Measurements from ENCODE around the gene UPF2.
"Not testable (repeated sequence)": the region's sequence is repeated elsewhere in the genome, so short reads cannot be mapped to it uniquely, and the experiment has no call there.

The UPF2 gene

GRCh38 chr10:11901833-11902475, 140.7 kb downstream of the UPF2 start:
- no peak for DNase-seq

DNA sequence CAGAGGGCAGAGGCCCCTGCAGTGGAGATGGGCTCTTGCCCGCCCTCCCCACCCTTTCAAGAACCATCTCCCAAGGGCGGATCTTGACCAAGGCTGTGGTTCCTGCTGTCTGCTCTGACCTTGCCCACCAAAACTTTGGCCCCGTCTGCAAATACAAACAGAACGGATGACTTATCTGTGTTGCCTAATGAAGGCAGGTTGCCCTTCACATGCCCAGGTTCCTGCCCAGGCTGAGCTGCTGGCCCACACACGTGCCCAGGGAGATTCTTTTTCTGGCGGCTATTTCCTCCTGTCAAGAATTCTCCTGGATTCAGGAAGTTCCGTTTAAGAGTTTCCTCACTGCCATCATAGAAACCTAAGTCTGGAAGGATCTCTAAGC, 141.2 kb downstream of the UPF2 start:
- DNase-seq, result no peak

GRCh38 chr10:11901036-11901301, 141.6 kb downstream of the UPF2 start:
- no peak for DNase-seq

DNA sequence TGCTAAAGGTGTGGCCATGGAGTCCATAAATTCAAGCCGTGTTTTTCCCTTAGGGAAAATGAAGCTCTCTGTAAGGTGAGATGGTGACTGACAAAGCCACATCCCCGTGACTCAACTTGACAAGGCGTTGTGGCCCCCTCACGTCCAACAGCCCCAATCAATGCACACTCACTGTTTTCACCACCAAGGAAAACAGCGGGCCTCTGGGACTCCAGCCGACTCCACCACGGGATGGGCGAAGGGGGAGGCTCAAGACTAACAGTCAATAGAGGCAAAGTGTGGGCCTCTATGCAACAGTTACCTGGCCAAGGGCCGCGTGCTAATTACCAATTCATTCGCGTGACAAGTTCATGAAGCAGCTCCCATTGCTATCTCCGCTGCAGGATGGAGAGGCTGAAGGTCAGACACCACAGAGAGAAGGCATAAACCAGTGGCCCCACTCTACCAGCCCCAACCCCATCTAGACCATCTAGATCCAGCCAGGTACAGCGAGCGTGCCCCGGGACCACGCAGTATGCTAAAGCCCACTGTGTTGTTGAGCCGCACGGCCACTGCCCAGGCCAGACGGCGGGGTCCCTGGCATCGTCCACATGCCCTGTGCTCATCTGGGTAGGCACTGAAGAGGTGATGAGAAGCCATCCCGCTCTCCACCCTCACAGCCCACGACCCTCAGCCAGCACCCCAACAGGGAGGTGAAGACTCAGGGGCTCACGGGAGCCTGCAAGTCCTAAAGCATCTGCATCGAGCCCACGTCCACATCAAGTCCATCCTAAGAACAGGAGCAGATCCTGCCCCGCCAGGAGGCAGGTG, 143.3 kb downstream of the UPF2 start:
- DNase-seq, result no peak

- DNase-seq, result no peak
Measured at GRCh38 chr10:11898372-11899066, 144.1 kb downstream of the UPF2 start.

GRCh38 chr10:11898033-11898371, 144.6 kb downstream of the UPF2 start:
- no peak for DNase-seq

DNA sequence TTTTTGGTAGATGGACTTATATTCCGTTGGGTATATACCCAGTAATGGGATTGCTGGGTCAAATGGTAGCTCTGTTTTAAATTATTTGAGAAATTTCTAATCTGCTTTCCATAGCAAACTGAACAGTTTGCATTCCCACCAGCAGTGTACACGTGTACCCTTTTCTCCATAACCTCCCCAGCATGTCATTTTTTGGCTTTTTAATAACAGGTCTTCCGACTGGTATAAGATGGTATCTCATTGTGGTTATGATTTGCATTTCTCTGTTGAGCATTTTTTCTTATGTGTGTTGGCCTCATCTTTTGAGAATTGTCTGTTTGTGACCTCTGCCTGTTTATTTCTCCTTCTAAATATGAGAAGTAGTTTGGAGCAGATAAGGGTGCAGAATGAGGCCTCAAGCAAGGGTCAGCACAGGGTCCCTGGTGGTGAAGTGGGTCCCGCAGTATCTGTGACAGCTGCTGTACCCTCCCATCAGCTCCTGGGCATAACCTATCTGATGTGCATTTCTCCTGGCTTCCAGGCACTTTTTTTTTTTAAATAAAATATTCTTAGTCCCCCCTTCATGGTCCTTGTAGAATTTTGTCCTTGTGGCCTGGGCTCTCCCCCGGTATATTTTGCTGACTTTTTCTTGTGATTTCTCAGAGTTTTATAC, 145.9 kb downstream of the UPF2 start:
- no peak for DNase-seq

- no peak for DNase-seq
Measured at GRCh38 chr10:11895598-11895997, 147.0 kb downstream of the UPF2 start.

DNA sequence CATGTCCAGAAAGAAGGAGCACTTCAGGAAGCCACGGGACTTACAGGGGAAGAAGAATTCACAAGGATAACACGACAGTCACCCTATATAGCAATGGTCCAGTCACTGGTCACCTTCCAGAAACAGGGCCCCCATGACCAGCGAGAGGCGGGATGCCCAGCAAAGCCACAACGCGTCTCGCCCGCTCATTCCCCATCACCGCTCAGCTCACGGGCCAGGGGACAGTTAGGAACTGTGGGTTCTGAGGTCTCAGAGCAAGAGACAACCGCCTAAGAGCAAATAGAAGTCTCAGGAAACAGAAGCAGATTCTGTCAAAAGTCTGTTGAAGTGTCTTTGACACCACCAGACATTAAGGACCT, 147.5 kb downstream of the UPF2 start:
- DNase-seq, result no peak

DNA sequence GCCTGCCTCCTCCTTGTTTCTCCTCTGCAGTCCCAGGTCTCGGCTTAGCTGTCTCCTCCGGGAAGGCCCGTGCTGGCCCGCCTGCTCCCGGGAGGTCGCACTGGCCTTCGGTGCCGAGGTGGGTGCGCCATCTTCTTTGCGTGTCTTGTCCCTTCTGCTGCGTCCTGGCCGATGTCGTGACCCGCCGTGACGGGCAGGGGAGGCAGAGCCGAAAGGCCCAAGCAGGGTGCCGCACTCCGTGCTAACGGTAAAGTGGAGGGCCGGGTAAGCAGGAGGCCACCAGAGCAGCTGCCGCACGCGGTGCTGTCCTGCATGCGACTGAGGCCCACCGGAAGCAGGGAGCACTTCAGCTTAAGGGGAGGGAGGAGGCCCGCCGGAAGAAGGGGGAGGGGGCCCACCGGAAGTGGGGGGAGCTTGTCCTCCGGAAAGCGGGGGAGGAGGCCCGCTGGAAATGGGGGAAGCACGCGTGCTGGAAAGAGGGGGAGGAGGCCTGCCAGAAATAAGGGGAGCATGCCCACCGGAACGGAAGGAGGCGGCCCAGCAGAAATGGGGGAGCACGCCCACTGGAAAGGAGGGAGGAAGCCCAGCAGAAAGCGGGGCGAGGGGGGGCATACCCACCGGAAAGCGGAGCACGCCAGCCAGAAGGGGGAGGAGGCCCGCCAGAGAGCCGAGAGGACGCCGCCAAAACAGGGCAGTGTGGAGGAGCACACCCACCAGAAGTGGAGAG, 148.1 kb downstream of the UPF2 start:
- DNase-seq, result no peak

DNA sequence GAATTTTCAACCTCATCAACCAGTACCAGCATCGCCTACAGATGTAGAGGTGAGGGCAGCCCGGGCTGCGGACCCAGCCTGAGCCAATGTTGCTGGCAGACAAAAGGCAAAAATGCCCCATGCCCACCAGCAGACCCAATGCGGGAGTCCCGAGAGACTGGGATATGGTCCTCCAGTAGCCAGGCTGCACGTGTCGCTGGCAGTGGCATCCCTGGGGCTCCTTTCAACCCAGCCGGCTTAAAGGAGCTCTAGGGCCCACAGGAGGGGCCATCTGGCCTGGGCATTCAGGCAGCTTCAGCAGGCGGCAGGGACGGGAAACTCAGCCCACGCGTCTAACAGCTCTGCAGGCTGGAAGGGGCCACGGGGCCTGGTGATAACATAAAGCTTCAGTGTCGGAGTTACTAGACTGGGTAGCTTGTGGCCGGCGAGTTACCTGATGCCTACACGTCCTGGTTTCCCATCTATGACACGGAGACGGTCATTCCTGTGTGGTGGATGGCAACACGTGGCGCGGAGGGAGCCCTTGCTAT, 148.8 kb downstream of the UPF2 start:
- no peak for DNase-seq

- no peak for DNase-seq
Measured at GRCh38 chr10:11891776-11892486, 150.7 kb downstream of the UPF2 start.

DNA sequence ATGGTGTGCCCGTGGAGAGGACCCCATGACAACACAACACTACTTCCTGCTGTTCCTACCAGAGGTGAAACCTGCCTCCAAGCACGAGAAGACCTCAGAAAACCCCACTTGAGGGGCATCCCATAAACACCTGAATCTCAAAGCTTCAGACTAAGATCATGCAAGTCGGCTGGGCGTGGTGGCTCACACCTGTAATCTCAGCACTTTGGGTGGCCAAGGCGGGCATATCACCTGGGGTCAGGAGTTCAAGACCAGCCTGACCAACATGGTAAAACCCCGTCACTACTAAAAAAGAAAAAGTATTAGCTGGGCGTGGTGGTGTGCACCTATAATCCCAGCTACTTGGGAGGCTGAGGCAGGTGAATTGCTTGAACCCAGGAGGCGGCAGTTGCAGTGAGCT, 153.3 kb downstream of the UPF2 start:
- not testable (repeated sequence) for DNase-seq

DNA sequence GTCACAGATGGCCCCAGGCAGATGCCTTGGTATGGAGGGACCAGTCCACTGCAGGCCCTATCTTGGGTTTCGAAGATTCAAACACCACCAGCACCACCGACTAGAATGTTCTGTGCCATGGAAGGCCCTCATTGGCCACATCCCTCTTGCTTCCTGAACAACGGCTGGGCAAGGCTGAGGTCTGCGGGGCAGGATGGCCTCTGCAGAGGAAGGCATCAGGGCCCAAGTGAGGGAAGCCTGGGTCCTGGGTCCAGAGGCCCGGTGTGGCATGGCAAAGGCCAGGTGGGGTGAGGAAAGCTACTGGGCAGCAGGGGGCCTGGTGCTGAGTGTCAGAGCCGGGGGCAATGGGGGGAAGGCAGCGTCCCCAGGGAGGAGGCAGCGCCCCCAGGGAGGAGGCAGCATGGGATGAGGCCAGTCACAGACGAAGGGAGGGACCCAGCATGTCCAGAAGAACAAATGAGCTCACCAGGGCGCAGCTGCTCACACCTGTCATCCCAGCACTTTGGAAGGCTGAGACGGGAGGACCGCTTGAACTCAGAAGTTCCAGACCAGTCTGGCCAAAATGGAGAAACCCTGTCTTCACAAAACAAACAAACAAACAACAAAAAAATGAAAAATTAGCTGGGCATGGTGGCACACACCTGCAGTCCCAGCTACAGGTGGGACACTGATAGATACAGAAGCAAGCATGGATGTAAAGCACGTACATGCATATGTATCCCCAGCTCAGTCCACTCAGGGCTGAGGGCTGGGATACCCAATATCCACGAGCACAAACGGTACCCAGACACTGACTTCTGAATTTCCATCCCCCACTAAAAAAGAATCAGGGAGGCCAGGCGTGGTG, 155.0 kb downstream of the UPF2 start:
- no peak for DNase-seq

DNA sequence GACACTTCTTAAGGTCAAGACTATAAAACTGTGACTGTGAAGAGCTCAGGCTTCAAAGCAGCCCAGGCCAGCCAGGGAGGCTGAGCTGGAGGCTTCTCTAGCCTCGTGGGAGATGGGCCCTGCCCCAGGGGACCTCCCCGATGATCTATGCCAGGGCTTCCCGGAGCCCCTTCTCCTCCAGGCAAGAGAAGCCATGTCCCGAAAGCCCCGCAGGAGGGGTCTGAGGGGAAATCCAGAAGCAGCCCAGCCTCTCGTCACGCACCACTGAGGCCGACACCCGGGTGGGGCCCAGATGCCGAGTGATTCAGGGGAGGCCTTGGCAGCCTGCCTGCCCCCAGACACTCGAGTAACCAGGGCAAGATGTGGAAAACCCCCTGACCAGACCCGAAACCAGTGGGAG, 155.8 kb downstream of the UPF2 start:
- no peak for DNase-seq

DNA sequence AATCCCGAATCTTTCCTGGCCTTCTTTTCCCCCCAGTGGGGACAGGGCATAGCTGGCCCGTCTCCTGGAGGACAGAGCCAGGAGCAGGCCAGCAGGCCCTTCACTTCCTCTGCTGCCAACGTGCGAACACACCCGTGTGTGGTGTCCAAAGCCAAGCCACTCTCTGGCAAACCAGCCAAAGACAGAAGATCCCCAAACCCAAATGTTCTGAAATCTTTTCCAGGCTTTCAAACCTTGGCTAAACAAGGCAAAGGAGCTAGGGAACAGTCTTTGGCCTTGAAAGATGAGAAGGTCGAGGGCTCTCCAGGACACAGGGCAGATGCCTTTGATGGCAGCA, 156.5 kb downstream of the UPF2 start:
- no peak for DNase-seq

DNA sequence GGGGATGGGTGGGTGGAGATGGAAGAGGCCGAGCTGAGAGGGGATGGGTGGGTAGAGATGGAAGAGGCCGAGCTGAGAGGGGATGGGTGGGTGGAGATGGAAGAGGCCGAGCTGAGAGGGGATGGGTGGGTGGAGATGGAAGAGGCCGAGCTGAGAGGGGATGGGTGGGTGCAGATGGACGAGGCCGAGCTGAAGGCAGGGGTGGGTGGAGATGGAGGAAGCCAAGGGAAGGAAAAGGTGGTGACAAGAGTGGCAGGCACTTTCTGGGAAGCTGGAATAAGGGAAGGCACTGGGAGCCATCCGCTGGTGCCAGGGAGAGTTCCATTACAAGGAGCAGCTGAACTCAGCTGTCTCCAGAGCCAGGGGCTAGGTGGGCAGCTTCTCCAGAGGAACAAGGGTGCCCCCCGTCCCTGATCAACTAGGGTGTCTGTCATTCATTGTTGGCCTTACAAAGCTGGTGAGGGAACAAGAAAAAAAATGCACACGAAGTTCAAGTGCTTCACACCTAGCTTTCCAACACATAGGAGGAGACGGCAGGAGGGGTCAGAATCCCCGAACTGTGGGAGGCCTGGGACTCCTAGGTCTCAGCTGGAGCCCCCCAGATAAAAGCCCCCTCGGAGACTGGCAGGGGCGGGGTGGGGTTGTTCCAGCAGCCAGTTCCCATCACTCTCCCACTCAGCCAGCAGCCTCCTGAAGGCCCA, 157.0 kb downstream of the UPF2 start:
- DNase-seq, result no peak

GRCh38 chr10:11884706-11885423, 157.7 kb downstream of the UPF2 start:
- DNase-seq, result no peak

DNA sequence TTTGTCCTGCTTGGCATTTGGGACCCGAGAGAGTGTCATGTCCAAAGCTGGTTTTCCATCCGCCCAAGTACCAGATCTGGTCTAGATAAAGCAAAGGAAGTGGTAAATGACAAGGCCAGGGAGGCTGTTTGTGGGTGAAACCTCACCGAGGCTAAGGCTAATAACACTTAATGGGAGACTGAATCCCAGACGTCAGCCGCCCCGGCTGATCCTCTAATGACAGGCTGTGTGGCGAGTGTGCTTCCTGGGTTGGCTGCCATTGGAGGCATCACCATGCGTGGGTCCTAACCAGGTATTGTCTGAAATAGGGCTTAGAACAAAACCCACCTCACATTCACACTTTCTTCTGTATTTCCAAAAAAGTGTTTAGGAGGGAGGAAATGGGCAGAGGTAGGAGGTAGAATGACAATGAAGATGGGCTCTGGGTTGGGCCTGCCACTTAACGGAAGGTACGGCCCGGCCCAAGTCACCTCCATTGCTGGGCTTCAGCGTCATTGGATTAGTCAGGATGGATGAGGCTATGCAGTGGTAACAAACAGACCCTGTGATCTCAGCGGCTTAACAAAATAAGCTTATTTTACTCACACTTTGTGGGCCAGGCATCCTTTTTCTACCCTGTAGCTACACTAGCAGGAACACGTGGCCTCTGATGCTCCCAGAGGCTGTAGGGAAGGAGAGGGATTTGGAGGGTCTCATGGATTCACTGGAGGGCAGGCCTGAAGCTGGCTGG, 159.8 kb downstream of the UPF2 start:
- DNase-seq, result peak; percentile 5

Data from CD4-positive, alpha-beta T cell treated with Interleukin-17A for 4 hours (primary cell).